ENCODE results near the gene RAPGEF4. TPM values are rescaled to one million over a fixed set of nuclear protein-coding genes. Genes with fewer than 3 reads are reported as not detected.
"Not testable (repeated sequence)": the region's sequence is repeated elsewhere in the genome, so short reads cannot be mapped to it uniquely, and the experiment has no call there.

Gene RAPGEF4
- total RNA-seq, 3 donors from 2014 or later, result 1.2 to 2.8 (median 2.2) TPM

- H3K4me1 ChIP-seq (ENCODE audit: low read depth), result no peaks in the 10 kb centered on the region
- no peaks in the 10 kb centered on the region for H3K36me3 ChIP-seq (ENCODE audit: low read depth)
- TF ChIP-seq CTCF (IDR thresholded peaks at IDR 0.05), result no peak
- DNase-seq (no peak), ATAC-seq (no peak)
- no peaks in the 10 kb centered on the region for H3K9me3 ChIP-seq
- H3K4me3 ChIP-seq, result no peak overlapping the region
- intact Hi-C loops (cut with DNase I, micrococcal nuclease), result no loop called here
These were observed 7.4 kb downstream of the RAPGEF4 start for GRCh38 chr2:172742931-172743540.

GRCh38 chr2:172743898-172744297, 8.3 kb downstream of the RAPGEF4 start:
- H3K9me3 ChIP-seq, result no peaks in the 10 kb centered on the region
- intact Hi-C loops (cut with DNase I, micrococcal nuclease), result no loop called here
- DNase-seq, result no peak
- ATAC-seq, result no peak
- no peak for TF ChIP-seq CTCF (IDR thresholded peaks at IDR 0.05)
- H3K4me1 ChIP-seq (ENCODE audit: low read depth), result no peaks in the 10 kb centered on the region
- no peak overlapping the region for H3K4me3 ChIP-seq
- no peaks in the 10 kb centered on the region for H3K36me3 ChIP-seq (ENCODE audit: low read depth)

GRCh38 chr2:172745636-172746035, 10.0 kb downstream of the RAPGEF4 start:
- TF ChIP-seq CTCF (IDR thresholded peaks at IDR 0.05), result no peak
- Histone ChIP-seq H3K9me3 (no peaks in the 10 kb centered on the region), H3K4me3 (no peak overlapping the region), H3K4me1 (ENCODE audit: low read depth) (no peaks in the 10 kb centered on the region), H3K36me3 (ENCODE audit: low read depth) (no peaks in the 10 kb centered on the region)
- DNase-seq, result no peak
- intact Hi-C loops (cut with DNase I, micrococcal nuclease), result no loop called here
- no peak for ATAC-seq

GRCh38 chr2:172748543-172748942, 12.9 kb downstream of the RAPGEF4 start:
- DNase-seq; ATAC-seq; H3K9me3 ChIP-seq; H3K4me1 ChIP-seq (ENCODE audit: low read depth); intact Hi-C loops (cut with DNase I, micrococcal nuclease); H3K36me3 ChIP-seq (ENCODE audit: low read depth); H3K4me3 ChIP-seq: not testable (repeated sequence)

- Histone ChIP-seq H3K4me3 (no peak overlapping the region), H3K9me3 (no peaks in the 10 kb centered on the region), H3K4me1 (ENCODE audit: low read depth) (no peaks in the 10 kb centered on the region), H3K36me3 (ENCODE audit: low read depth) (no peaks in the 10 kb centered on the region)
- DNase-seq (no peak), ATAC-seq (no peak)
- TF ChIP-seq CTCF (IDR thresholded peaks at IDR 0.05), result no peak
- intact Hi-C loops (cut with DNase I, micrococcal nuclease), result no loop called here
These were observed 13.7 kb downstream of the RAPGEF4 start for GRCh38 chr2:172749388-172749787.

- Histone ChIP-seq H3K9me3 (no peaks in the 10 kb centered on the region), H3K36me3 (ENCODE audit: low read depth) (no peaks in the 10 kb centered on the region), H3K4me3 (no peak overlapping the region), H3K4me1 (ENCODE audit: low read depth) (no peaks in the 10 kb centered on the region)
- intact Hi-C loops (cut with DNase I, micrococcal nuclease), result no loop called here
- DNase-seq, result no peak
- TF ChIP-seq CTCF (IDR thresholded peaks at IDR 0.05), result no peak
- no peak for ATAC-seq
These were observed 15.9 kb downstream of the RAPGEF4 start for GRCh38 chr2:172751564-172751963.

All from mucosa of descending colon (tissue), 3 donors.